Brain microvascular endothelial cell (primary cell): Measurements from ENCODE around the gene ABCC11.

Experiments used
- DNase-seq: peaks from one replicate; pipeline ENCODE4 v3.0.0-alpha.2; 2020
- H3K27ac ChIP-seq: fragments of 250-450 bp; sonication (Bioruptor Pico); 2 replicates; pipeline ENCODE4 v1.5.1; 2020; ENCODE audit warnings: mild to moderate bottlenecking, moderate library complexity
- H3K27me3 ChIP-seq: fragments of 250-450 bp; sonication (Bioruptor Pico); replicated peaks from 2 replicates; pipeline ENCODE4 v1.5.1; 2020; ENCODE audit warnings: mild to moderate bottlenecking
- H3K36me3 ChIP-seq: fragments of 250-450 bp; sonication (Bioruptor Pico); replicated peaks from 2 replicates; pipeline ENCODE4 v1.5.1; 2020; ENCODE audit warnings: mild to moderate bottlenecking
- H3K4me3 ChIP-seq: 2 replicates; pipeline ENCODE4 v1.5.1; 2011; ENCODE audit warnings: low read depth, mild to moderate bottlenecking, control low read depth, low read length, moderate library complexity
- in situ Hi-C: cut with HindIII; loops from 2 replicates; pipeline ENCODE4 v1.10.0; 2017; ENCODE audit warnings: low sequenced_read_pairs, low pct_ligation_motif_present
- TF ChIP-seq, protein P1 (sequence below): IDR thresholded peaks from 2 replicates; pipeline ENCODE4 v1.5.1; 2011; ENCODE audit warnings: low read depth, mild to moderate bottlenecking, moderate library complexity, low read length, control low read depth, inconsistent platforms; ENCODE audit errors: missing control alignments

ABCC11 gene

DNA sequence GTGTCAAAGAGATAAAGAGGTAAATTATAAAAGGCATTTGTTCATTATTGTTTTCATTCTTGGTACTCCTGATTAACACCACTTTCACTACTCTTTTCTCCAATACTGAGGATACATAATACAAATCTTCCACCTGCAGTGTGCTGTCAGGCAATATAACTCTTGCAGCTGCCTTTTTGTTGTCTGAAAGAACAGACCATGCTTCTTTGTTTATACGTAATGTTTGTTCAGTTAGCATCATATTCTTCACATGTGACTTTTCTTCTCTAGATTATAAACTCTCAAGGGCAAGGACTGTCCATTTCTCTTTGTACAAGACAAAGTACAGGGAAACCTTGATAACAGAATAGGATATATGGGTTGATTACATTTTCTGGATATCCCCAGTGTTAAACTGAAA is 14.2 kb upstream of the ABCC11 start:
- Histone ChIP-seq H3K27me3 (no peaks in the 10 kb centered on the region), H3K27ac (no peak overlapping the region), H3K36me3 (peaks cover 46% of the 10 kb centered on the region), H3K4me3 (no peak overlapping the region)
- DNase-seq = no peak
- TF ChIP-seq, protein P1, sequence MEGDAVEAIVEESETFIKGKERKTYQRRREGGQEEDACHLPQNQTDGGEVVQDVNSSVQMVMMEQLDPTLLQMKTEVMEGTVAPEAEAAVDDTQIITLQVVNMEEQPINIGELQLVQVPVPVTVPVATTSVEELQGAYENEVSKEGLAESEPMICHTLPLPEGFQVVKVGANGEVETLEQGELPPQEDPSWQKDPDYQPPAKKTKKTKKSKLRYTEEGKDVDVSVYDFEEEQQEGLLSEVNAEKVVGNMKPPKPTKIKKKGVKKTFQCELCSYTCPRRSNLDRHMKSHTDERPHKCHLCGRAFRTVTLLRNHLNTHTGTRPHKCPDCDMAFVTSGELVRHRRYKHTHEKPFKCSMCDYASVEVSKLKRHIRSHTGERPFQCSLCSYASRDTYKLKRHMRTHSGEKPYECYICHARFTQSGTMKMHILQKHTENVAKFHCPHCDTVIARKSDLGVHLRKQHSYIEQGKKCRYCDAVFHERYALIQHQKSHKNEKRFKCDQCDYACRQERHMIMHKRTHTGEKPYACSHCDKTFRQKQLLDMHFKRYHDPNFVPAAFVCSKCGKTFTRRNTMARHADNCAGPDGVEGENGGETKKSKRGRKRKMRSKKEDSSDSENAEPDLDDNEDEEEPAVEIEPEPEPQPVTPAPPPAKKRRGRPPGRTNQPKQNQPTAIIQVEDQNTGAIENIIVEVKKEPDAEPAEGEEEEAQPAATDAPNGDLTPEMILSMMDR = no peak
- in situ Hi-C loops = no loop called here

DNA sequence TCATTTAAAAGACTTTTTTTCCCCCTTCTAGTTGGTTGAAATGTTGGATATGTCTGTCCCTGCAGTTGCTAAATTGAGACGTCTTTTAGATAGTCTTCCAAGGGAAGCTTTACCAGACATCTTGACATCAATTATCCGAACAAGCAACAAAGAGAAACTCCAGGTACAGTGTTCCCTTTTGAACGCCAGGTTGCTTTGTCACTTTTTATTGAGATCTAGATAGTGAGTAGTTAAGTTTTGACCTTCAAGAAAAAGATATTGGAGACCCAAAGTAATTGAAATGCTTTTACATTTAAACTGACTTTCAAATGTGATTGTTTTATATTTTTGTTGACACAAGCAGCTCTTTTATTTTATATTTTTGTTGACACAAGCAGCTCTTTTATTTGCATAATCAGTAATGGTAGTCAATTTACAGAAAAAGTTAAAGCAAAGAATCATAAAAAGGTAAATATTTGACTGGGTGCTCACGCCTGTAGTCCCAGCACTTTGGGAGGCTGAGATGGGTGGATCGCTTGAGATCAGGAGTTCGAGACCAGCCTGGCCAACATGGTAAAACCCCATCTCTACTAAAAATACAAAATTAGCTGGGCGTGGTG is 9.3 kb upstream of the ABCC11 start:
- in situ Hi-C loops = no loop called here
- H3K27me3 ChIP-seq = no peaks in the 10 kb centered on the region
- TF ChIP-seq, protein P1 = no peak
- H3K4me3 ChIP-seq = no peak overlapping the region
- H3K27ac ChIP-seq = no peak overlapping the region
- DNase-seq = no peak
- peaks cover 20% of the 10 kb centered on the region for H3K36me3 ChIP-seq

DNA sequence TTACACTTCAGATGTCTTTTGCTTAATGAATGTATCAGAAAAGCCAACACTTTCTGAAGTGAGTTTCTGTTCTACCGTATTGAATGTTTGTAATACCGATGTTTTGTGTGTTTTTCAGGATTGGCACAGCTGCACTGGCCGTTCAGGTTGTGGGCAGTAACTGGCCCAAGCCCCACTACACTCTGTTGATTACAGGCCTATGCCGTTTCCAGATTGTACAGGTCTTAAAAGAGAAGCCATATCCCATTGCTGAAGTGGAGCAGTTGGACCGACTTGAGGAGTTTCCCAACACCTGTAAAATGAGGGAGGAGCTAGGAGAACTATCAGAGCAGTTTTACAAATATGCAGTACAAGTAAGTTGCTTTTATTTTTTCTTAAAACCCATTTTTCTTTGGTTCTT is 4.7 kb upstream of the ABCC11 start:
- H3K27me3 ChIP-seq = no peaks in the 10 kb centered on the region
- in situ Hi-C loops = no loop called here
- no peak overlapping the region for H3K27ac ChIP-seq
- TF ChIP-seq, protein P1 = no peak
- H3K4me3 ChIP-seq = no peak overlapping the region
- no peak for DNase-seq
- no peaks in the 10 kb centered on the region for H3K36me3 ChIP-seq

DNA sequence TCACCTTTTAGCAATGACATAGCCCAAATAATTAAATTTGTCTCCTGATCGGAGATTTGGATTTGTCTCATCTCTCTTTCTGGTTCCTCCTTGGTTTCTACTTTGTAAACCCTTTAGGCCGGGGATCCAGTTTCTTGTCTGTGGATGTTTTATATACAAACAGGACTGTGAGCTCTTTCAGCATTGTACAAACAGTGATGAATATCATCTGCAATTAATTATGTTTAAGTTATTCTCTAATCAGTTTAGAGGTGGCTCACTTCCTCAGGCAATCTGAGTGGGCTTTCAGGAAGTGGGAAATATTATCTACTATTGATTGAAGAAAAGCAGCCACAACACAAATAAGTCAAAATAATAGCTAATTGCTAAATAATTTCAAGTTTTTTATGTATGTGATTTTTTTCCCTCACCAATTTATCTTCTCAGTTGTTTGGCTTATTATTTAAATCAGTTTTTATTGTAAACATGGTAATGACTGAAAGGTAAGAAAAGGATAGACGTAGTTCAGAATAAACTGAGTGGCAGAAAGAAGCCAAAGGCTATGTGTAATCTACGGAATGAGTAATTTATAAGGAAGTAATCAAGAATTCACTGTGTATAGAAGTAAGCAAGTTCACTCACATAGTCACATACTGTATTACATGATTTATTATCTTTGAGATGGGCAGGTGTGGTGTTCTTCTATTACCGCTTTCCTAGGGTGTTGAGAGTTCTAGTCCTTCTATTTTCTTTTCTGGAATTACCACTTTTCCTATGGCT is 3.4 kb upstream of the ABCC11 start:
- H3K27me3 ChIP-seq = no peaks in the 10 kb centered on the region
- no peaks in the 10 kb centered on the region for H3K36me3 ChIP-seq
- no peak for DNase-seq
- H3K27ac ChIP-seq = no peak overlapping the region
- in situ Hi-C loops = no loop called here
- no peak overlapping the region for H3K4me3 ChIP-seq
- TF ChIP-seq, protein P1 = no peak

DNA sequence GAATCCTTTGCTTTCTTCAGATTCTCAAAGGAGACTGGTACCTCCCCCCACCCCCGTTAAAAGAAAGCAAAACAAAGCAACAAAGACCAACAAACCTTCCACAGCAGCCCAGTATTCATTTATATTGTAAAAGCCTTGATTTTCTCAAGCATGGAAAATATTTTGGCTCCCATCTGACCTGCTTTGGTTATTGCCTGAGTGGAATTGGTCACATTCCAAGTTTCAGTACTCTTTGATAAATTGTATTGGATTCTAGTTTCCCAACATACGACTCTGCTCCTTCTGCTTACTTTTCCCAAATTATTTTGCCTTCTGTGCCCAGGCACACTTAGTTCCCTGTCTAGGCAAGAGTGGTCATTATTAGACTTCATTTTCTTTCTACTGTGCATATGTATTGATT is 1.3 kb downstream of the ABCC11 start:
- no peak overlapping the region for H3K4me3 ChIP-seq
- TF ChIP-seq, protein P1 = no peak
- in situ Hi-C loops = no loop called here
- no peaks in the 10 kb centered on the region for H3K36me3 ChIP-seq
- H3K27me3 ChIP-seq = no peaks in the 10 kb centered on the region
- no peak for DNase-seq
- H3K27ac ChIP-seq = no peak overlapping the region
